ENCODE data around the gene KRT26.

- no peak for TF ChIP-seq JUN (IDR thresholded peaks at IDR 0.05)
- no peak for TF ChIP-seq EP300 (IDR thresholded peaks at IDR 0.05)
- TF ChIP-seq RCOR1 (IDR thresholded peaks at IDR 0.05; ENCODE audit: low read depth, low read length) = no peak
- no peak for TF ChIP-seq CTCF (IDR thresholded peaks at IDR 0.05)
- no peak for TF ChIP-seq NR3C1 (IDR thresholded peaks at IDR 0.05)
- TF ChIP-seq RAD21 (conservative IDR thresholded peaks at IDR 0.05 in 1 of 2, IDR thresholded peaks at IDR 0.05 in 1 of 2) = no peak
Measured at GRCh38 chr17:40751065-40751464, 20.9 kb downstream of the KRT26 start.

Measured in A549 (cell line).